ENCODE measurements around the gene GMPR. TPM values are rescaled to one million over a fixed set of nuclear protein-coding genes. Genes with fewer than 3 reads are reported as not detected.

Gene GMPR
- total and polyA plus RNA-seq, 10 of the 15 experiments (the other 5 are each of a cell fraction or from before 2014, with no cell fraction given): 0.15 to 1.8 (median 0.49) TPM; not detected in 1

Small RNA genes lying within 50 kb of the gene (small RNA-seq; reads per million reads assigned to genes)
- not detected for gene RF00019
- not detected for gene RNU6-1114P

Other genes starting within 250 kb of the GMPR start
- 12.9 and 15.1 TPM in 2 replicates for gene MYLIP, start 109.5 kb upstream of the GMPR start, total RNA-seq (2014; rRNA removed)
- 12.8 and 13.0 TPM in 2 replicates for gene MYLIP, start 109.5 kb upstream of the GMPR start, total RNA-seq (2014; rRNA removed; fragmentation: Illumina TruSeq; extraction: Trizol)
- gene MYLIP, start 109.5 kb upstream of the GMPR start, total RNA-seq (2021): 14.7 and 15.2 TPM in 2 replicates
- gene MYLIP, start 109.5 kb upstream of the GMPR start, polyA plus RNA-seq (2011; rRNA removed): 122 and 123 TPM in 2 replicates
- 12.3 and 13.0 TPM in 2 replicates for gene MYLIP, start 109.5 kb upstream of the GMPR start, polyA plus RNA-seq (2014; fragmentation: Illumina TruSeq; extraction: Trizol)
- 1 to 10 TPM; 5.3 to 5.8 TPM for gene MYLIP, start 109.5 kb upstream of the GMPR start, polyA plus RNA-seq (2014; fragmentation: Nextera tagmentation; extraction: Ambion mirVana)
- gene MYLIP, start 109.5 kb upstream of the GMPR start, polyA plus RNA-seq (2014; rRNA removed): 14.1 and 16.5 TPM in 2 replicates
- gene MYLIP, start 109.5 kb upstream of the GMPR start, polyA plus RNA-seq (2016; fragmentation: Nextera tagmentation; extraction: Ambion mirVana): 1 to 10 TPM; 5.6 to 7.1 TPM